ENCODE results near the gene HOTAIR.
A peak's percentile ranks its signal among the peaks of the same experiment; 100 is the strongest.

HOTAIR gene

DNA sequence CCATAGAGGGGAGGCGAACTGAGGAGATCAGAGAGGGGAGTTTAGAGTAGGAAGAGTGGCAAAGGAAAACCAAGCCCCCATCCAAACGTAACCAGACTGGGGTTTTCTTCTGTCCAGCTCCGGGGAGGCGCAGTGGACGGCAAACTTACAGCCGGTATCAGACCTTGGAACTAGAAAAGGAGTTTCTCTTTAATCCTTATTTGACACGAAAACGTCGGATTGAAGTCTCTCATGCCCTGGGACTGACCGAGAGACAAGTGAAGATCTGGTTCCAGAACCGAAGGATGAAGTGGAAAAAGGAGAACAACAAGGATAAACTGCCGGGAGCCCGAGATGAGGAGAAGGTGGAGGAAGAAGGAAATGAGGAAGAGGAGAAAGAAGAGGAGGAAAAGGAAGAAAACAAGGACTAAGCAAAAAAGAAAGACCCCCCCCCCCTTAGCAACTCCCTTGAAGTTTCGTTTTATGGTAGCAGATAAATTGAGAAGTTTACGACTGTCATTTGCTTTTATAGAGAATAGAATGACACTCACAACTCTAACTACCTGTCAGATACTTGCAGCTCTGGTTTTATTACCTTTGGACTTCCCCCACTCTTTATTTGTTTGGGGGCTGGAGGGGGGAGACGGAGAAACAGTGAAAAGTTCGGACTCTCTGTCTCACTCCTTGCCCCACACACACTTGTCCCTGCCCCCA lies 36.4 kb upstream of the HOTAIR start:
- no peak for DNase-seq

DNA sequence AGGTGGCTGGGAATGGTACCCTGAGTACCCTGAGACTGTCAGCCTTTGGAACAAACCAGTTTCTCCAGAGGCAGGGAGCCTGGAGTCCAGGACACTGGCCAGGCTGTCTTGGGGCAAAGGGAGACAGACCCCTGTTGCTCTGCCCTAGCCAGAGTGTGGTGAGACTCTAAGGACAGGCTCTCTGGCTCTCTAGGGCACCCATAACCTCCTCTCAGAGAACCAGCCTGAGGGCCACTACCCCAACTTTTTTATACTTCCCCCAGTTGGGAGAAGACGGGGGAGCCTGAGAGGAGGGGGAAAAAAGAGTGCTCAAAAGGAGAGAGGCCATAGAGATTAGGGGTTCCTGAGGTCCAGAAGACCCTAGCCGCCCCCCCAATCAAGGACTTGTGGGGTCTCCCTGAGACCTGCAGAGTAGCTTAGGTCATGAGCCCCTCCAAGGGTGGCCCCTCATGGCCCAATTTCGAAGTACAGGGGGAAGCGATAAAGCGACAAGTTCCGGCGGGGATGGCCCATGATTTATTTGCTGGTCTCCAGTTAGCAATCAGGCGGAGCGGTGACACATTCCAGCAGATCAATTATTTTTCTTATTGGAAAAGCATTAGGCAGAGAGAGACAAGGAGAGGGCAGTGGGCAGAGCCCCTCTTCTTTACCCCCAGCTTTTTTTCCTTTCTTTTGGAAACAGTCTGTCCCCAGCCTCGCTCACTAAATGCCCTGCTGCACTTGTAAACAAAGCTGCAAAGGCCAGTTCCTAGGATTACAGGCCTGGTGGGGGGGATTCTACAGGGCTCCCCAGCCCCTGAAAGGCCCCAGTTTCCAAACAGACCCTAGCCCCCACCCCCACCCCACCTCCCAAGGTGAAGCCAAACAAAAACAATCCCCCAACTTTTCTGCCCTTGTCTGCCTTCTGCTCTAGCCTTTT lies 35.6 kb upstream of the HOTAIR start:
- DNase-seq = no peak

DNA sequence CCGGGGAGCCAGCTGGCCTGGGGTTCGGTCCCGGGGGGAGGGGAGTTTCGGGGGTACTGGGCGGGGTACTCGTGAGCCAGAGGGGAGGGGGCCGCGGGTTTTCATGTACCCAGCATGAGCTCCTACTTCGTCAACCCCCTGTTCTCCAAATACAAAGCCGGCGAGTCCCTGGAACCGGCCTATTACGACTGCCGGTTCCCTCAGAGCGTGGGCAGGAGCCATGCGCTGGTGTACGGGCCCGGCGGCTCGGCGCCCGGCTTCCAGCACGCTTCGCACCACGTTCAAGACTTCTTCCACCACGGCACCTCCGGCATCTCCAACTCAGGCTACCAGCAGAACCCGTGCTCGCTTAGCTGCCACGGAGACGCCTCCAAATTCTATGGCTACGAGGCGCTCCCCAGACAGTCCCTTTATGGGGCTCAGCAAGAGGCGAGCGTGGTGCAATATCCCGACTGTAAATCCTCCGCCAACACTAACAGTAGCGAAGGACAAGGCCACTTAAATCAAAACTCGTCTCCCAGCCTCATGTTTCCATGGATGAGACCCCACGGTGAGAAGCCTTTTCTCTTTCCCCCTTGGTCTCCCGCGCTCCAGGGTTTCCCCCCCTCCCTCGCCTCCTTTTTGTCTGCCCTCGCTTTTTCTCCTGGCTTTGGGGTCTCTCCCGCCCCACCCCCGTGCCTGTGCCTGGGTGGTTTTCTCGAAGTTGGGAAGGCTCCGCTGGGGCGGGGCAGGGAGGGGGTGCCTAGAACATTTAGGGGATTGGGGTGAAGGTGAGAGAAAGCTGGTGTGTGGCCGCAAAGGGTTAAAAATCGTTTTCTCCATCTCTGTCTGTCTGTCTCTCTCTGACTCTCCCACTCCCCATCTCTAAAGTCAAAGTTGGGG lies 34.7 kb upstream of the HOTAIR start:
- DNase-seq = no peak

DNA sequence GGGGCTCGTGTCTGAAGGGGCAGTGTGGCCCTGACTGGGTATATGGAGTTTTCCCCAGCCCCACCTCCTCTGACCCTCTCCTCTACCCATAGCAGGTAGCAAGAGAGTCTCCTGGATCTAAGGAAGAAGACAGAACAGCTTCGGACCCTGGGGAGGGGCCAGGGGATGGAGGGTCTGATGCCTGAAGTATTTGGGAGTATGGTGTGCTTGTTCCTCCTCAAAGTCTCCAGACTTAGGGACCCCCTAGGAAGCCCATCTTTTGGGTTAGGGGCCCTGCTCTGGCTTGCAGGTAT lies 33.5 kb upstream of the HOTAIR start:
- DNase-seq = no peak

DNA sequence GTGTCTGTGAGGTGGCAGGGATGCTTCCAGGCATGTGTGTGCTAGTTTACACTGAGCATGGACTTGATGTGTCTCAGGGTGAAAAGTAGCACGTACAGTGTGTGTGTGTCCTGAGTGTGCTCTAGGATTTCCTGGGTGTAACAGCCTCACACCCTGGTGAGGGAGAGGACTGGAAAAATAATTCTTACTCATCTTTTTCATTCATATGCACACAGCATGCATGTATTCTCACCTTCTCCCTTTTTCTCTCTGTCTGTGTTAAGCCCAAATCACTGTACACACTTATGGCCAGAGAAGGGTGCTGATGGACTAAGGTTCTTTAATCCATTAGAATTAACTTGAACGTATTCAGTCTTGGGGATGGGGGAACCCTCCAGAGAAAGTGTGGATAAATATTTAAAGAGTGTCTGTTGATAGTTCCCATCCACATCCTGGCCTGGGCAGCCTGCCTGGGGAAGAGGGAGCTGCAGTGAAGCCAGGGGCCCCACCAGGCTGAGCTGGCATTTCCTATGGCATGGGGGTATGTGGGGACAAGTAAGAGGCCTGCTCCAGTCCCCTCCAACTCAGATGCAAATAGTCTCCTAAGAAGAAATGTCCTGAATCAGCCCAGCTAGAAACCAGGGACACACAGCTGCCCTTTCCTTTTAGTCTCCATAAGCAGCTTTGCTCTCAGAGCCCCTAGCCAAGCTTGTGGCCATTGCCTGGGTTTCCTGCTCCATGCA lies 32.9 kb upstream of the HOTAIR start:
- no peak for DNase-seq

DNA sequence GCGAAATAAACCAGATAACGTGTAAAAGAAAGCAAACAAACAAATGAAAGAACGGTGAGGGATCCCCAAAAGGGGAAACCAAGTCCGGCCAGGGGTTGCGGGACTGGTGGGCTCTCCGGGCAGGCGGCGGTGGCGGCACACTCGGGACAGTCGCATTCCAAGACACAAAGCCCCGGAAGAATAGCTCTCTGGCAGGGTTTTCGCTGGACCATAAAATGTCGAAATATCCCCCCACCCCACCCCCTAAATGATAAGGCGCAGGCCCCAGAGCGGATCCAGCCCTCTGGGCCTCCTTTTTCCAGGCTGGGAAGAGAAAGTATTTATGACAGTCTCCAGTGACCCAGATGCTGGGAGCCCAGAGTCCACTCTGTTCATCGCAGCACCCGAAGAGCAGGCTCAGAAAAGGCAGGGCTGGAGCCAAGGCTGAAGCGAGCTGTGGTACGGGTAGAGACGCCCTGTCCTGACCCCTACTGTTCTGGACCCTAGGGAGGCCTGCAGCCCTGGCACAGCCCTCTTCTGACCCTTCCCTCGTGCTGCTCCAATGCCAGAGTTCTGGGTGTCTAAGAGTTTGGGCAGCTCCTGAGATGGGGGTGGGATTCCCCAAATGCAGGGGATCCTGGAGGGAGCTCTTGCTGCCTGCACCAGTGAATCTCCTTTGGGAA lies 31.9 kb upstream of the HOTAIR start:
- DNase-seq = no peak

DNA sequence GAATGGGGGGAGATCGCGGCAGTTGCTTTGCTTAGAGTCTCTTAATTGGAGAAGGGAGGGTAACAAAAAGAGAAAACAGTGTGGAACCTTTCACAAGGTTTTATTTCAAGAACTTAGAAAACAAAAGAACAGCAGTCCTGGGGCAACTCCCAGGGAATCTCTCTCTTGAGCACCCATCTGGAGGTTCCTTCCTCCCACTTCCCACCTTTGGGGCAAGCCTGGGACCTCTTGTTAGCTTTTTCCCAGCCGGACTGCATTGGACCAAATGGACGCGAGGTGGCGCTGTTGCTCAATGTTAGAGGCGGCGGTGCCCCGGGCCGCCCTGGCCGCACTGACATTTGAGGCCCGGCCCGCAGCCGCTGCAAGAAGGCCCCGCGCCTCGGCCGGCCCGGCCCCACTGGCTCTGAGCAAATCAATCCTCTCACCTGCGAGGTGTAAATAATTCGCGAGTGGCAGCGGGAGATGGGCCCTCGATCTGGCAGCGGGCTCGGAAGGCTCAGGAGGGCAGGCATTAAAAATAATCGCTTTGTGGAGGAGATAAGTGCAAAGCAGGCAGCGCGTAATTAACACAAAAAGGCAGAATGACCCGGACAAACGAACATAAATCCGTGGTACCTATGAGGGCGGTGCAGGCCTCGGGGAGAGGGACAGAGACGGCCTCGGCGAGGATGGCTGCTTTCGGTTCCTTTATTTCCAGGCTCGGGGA lies 31.3 kb upstream of the HOTAIR start:
- DNase-seq = peak; percentile 79

DNA sequence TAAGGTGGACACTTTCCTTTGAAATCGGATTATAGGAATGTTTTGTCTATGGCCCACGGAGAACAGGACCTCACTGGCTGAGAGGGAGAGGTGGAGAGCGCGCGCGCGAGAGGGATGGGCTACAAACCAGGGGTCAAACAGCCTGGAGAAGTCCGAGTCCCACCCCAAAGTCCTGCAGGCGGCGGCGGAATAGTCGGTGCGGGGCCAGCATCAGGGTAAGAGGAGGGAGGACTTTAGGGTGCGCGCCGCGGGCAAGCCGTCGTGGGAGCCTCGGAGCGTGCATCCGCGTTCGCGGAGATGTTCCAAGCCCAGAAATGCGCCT lies 30.7 kb upstream of the HOTAIR start:
- no peak for DNase-seq

DNA sequence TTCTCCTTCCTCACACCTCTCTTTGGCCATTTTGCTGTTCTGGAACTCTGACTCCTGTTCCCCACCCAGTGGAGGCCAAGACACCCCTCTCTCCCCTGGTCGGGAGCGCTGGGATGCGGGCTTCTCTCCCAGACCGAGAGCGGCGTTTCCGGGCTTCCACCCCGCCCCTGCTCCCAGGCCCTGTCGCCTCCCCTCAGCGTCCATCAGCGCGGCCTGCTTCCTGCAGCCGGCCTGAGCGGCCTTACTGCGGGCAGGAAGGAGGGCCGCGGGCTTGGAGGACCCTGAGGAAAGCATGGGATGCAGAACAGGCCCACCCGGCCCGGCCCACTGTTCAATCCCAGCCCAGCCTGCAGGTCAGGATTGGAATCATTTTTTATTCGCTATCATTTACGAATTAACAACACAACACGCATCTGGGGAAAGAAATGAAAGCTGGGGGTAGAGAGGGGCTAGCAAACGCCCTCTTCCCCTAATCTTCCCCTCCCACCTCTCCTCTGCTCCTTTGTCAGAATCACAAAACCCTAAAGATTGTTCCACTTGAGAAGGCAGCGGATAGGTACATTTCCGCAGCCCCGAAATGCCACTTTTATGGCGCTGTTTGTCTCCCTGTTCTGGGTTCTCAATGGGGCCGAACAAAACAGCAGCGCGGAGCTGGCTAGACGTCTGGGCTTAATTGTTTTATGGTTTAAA lies 30.2 kb upstream of the HOTAIR start:
- no peak for DNase-seq

DNA sequence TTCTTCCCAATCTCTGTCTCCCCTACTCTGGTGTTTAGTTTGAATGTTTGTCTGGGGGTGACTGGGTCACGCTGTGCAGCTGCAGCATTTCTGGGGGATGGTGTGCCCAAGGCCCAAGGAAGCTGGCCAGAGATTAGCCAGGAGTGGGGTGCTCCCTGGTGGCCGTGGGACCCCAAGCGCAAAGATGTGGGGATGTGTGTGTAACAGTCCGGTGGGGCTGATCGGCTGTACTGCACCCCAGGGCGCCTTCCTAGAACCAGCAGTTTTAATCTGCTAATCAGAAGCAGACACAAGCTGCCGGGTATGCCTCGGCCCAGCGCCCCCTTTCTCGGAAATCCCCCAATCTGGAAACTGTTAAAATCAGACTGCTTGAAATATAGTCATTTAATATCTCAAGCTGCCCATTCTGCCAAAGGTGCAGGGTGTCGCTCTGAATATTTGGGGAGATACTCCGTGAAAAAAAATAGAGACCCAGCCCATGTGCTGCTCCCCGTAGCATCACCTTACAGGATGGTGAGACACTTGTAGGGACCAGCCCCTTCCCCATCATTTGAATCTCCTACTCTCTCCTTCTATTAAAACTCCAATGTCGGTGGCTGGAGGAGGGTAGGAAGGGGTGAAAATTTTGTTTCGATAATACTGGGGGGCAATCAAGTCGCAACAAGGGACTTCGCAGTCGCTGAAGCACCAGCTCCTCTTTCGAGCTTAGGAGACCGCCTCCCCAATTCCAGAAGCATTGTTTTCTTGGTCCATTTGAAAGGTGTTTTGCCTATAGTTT lies 29.5 kb upstream of the HOTAIR start:
- no peak for DNase-seq

DNA sequence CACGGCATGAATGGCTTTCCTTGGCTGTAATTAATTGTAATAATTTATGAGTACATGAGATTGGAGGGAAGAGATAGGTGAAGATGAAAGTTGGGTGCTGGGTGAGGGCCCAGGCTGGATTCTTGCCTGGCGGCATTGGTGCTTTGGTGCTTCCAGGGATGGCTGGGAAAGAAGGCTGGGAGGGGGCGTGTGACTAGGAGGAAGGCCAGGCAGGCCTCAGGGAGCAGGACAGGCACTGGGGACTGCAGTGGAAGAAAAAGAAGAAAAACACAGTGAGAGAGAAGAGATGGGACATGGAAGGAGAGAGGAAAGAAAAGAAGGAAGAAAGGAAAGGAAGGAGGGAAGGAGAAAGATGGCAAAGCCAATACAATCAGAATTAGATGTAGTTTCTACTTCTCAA lies 28.9 kb upstream of the HOTAIR start:
- DNase-seq = no peak

DNA sequence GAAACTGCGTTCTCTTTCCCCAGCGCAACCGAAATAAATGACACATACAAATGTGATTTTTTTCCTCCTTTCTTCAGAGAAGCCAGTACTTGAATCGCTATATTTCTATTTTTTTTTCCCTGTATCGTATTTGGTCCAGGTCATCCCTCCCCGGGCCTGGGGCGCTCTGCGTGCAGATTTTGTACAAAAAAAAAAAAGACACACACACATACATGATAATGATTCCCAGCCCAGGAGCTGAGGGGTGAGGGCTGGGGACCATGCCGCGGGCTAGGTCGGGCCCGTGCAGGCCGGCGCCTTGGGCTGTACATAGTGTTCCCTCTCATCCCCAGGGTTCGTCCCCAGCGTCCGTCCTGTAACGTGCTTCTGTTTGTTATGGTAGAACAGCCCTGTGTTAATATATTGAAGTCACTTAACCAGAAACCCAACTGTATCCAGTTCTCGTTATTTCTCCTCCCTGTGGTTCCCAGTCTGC lies 28.2 kb upstream of the HOTAIR start:
- DNase-seq = no peak

DNA sequence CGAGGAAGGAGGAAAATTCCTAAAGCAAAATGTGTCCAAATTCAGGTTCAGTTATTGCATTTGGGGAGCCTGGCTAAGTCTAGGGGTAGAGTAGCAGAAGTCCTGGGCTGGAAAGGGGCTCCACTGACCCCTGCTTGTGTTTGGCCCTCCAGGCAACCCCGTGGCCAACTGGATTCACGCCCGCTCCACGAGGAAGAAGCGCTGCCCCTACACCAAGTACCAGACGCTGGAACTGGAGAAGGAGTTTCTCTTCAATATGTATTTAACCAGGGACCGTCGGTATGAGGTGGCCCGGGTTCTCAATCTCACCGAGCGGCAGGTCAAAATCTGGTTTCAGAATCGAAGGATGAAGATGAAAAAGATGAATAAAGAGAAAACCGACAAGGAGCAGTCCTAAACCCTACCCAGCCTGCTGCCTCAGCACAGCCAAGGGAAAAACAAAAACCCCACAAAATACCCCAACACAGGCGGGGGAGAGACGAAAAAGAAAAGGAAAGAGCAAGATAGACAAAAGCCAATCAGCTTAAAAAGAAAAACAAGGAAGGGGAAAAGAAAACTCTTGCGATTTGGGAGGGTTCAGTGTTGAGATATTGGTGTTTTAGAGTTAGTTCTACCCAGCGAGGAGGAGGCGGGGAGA lies 27.6 kb upstream of the HOTAIR start:
- DNase-seq = no peak

DNA sequence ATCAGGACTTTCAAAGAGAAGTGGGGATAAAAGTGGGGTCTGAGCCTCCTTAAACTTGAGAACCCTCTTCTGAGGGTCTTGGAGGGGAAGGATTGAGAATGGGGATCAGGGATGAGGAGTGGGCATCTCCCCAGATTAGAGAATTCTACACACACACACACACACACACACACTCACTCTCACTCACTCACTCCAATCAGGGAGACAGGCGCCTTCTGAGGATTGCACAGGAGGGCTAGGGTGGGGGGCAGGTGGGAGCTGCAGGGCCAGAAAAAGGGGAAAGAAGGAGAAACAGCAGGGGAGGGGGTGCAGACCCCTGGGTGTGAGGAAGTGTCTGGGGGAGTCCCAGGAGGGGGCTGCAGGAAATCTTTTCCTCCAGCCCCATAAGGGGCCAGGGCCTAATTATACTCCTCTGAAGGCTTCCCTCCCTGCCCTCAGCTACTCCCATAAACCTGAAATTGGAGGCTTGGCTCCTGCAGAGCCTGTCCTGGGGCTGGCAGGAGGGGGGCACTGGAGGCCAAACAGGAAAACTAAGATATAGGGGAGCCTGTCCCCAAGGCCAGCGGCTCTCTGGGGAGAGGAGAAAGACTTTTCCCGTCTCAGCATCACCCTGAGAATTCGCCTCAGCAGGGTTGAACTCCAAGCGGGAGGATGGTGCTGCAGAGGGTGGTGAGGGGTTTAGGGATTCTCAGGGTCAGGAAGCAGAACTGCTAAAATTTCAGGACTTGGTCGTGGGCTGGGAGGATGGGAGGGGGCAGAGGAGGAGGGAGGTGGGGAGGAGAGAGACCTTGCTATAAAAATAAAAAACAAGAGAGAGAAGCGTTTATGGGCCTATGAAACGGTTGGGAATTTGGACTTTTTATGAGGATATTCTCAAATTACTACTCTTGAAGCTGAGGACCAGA lies 26.8 kb upstream of the HOTAIR start:
- DNase-seq = no peak

DNA sequence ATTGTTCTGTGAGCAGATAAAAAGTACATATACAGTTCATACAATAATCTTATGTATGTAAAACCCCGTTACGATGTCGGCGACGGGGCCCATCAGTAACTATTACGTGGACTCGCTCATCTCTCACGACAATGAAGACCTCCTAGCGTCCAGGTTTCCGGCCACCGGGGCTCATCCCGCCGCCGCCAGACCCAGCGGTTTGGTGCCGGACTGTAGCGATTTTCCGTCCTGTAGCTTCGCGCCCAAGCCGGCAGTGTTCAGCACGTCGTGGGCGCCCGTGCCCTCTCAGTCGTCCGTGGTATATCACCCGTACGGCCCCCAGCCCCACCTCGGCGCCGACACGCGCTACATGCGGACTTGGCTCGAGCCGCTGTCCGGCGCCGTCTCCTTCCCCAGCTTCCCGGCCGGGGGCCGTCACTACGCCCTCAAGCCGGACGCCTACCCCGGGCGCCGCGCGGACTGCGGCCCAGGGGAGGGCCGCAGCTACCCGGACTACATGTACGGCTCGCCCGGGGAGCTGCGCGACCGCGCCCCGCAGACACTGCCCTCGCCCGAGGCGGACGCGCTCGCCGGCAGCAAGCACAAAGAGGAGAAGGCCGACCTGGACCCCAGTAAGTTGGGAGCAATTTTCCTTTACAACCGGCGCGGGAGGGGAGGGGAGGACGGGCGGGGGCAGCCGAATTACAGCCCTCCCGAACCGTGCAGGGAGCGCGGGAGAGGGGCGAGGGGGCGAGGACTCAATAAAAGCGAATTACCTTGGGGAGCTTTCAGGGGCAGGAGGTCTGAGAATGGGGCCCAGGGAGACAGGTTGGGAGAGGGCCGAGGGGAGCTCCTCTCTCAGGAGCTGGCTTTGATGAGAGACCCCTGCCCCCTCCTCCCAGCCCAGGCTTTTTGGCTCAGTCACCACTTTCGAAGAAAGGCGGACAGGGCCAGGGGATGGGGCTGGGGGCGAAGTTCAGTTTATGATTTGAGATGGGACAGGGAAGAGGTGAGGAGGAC lies 25.7 kb upstream of the HOTAIR start, which contains the start of gene HOXC9:
HOXC9 (plus strand) TSS at position 46 of the 999 bp plus-strand sequence; CDS start at position 74, 28 bp downstream.
- DNase-seq = no peak

DNA sequence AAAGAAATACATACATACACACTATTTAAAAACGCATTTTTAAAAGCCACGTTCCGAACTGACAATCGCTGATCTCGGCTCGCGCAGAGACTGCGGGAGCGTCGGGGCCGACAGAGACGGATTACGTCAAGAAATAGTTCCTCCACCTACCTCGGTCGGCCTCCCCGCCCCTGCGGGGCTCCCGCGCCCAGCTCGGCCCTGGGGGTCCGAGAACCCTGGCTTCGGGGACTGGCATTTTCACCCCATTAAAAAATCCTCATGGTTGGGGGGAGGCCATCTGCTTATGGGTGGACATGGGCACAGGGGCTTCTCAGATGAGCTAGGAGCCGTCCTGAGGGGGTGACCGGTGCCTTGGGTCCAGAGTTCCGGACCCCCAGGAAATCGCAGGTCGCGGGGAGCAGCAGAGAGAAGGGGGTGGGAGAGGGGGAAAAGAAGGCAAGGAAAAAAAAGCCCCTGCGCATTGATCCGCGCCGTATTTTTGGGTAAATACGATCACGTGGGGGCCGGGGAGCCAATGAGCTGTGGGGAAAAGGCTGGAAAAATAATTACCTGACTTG lies 24.9 kb upstream of the HOTAIR start:
- no peak for DNase-seq

DNA sequence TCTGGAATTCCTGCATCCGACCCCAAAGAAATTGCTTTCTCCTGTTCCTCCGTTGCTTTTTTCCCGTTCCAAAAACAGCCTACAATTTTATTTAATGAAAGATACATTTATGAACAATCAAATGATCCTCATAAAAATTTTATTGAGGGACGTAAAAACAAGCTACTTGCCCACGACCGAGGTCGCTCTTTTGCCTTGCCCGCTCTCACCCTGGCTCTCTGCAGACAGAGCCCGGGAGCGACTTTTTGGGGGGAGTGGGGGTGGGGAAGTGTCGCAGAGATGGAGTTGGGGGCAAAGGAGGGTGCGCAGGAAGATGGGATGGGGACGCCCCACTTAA lies 24.1 kb upstream of the HOTAIR start:
- no peak for DNase-seq
